HCT116 (cell line): ENCODE measurements around the gene MAFG. TPM values are rescaled to one million over a fixed set of nuclear protein-coding genes. Genes with fewer than 3 reads are reported as not detected.

Source experiments
- ATAC-seq: fragments of 200-7000 bp; cut with Tn5 transposase; 2 replicates; pipeline ENCODE4 v1.9.1; 2020; ENCODE audit warnings: mild to moderate bottlenecking, moderate library complexity
- BruUV-seq: library from RNA; stranded (reverse); fragments of 400-500 nt; replicated peaks from 2 replicates; lab custom pipeline; 2021; lab: Mats Ljungman, UMichigan
- CTCF ChIA-PET: fragments of 300-600 bp; sonication (Branson Sonifier 250); formaldehyde crosslinking; loops from one replicate; lab custom pipeline; 2021; ENCODE audit warnings: antibody characterized with exemption; lab: Charles Lee
- POLR2A ChIA-PET: fragments of 300-600, 350-600 bp; sonication (Branson Sonifier 250); formaldehyde crosslinking; loops from one replicate; lab custom pipeline; 2021; ENCODE audit warnings: antibody characterized with exemption; lab: Charles Lee
- RAD21 ChIA-PET, 2 experiments: fragments of 300-600 bp; sonication (Branson Sonifier 250); formaldehyde crosslinking; loops; one replicate each; lab custom pipeline; 2023; ENCODE audit warnings: low total read pairs in 2 of 2; ENCODE audit not compliant: uncharacterized antibody in 2 of 2, unreplicated experiment in 2 of 2, low non-redundant PET in 1 of 2; lab: Charles Lee
- DNase-seq: peaks from one replicate; pipeline ENCODE4 v3.0.0-alpha.2; 2010; ENCODE audit warnings: low read depth, low spot score
- H2AFZ ChIP-seq: fragments of 200-600 bp; shearing (Covaris generic), sonication (generic); 2 replicates; pipeline ENCODE4 v1.6.1; 2017; ENCODE audit warnings: low read depth, mixed run types, mixed read lengths, antibody characterized with exemption, low read length; ENCODE audit not compliant: poor library complexity, severe bottlenecking
- H3K27ac ChIP-seq: 2 replicates; pipeline ENCODE4 v1.5.1; 2012; ENCODE audit warnings: low read depth, low read length
- H3K27me3 ChIP-seq: fragments of 200-600 bp; sonication (generic); 2 replicates; pipeline ENCODE4 v1.6.1; 2016; ENCODE audit warnings: mixed run types, low read length, mixed read lengths; ENCODE audit not compliant: insufficient read depth
- H3K36me3 ChIP-seq, 2 experiments: fragments of 200-500 bp in 1 of 2; fragments of 200-600 bp in 1 of 2; sonication (Bioruptor generic) in 1 of 2; sonication (generic) in 1 of 2; 2 replicates each; pipeline versions ENCODE4 v1.5.1 to v1.6.1; 2014 to 2016; ENCODE audit warnings: low read length in 2 of 2, inconsistent platforms in 1 of 2, mixed read lengths in 1 of 2, mixed run types in 1 of 2; ENCODE audit not compliant: insufficient read depth in 2 of 2, control insufficient read depth in 1 of 2
- H3K4me1 ChIP-seq, 2 experiments: fragments of 200-600 bp in 1 of 2; sonication (generic) in 1 of 2; 2 replicates each; pipeline versions ENCODE4 v1.5.1 to v1.6.1; 2012 to 2017; ENCODE audit warnings: low read length in 2 of 2, inconsistent platforms in 1 of 2, mild to moderate bottlenecking in 1 of 2, mixed read lengths in 1 of 2, mixed run types in 1 of 2, moderate library complexity in 1 of 2; ENCODE audit not compliant: insufficient read depth in 2 of 2, control insufficient read depth in 1 of 2
- H3K4me2 ChIP-seq: fragments of 200-600 bp; sonication (generic); 2 replicates; pipeline ENCODE4 v1.6.1; 2017; ENCODE audit warnings: mixed run types, low read length, mixed read lengths
- H3K4me3 ChIP-seq, 2 experiments: fragments of 200-600 bp in 1 of 2; sonication (generic) in 1 of 2; replicated peaks in 1 of 2; 2 replicates each; pipeline ENCODE4 v1.5.1; 2011 to 2016; ENCODE audit warnings: low read length in 2 of 2, control low read depth in 1 of 2, low read depth in 1 of 2, mild to moderate bottlenecking in 1 of 2, mixed read lengths in 1 of 2, mixed run types in 1 of 2
- H3K79me2 ChIP-seq: fragments of 200-600 bp; sonication (generic); 2 replicates; pipeline ENCODE4 v1.6.1; 2017; ENCODE audit warnings: mild to moderate bottlenecking, mixed run types, low read length, moderate library complexity, mixed read lengths; ENCODE audit not compliant: insufficient read depth
- H3K9ac ChIP-seq: fragments of 200-600 bp; sonication (generic); 2 replicates; pipeline ENCODE4 v1.6.1; 2016; ENCODE audit warnings: low read length, mixed read lengths
- H3K9me2 ChIP-seq: fragments of 200-600 bp; sonication (generic), shearing (Covaris generic); 2 replicates; pipeline ENCODE4 v1.6.1; 2017; ENCODE audit warnings: mixed run types, mild to moderate bottlenecking, moderate library complexity; ENCODE audit not compliant: insufficient read depth
- H3K9me3 ChIP-seq, 2 experiments: fragments of 200-500 bp in 1 of 2; fragments of 200-600 bp in 1 of 2; sonication (Bioruptor generic) in 1 of 2; sonication (generic) in 1 of 2; 2 replicates each; pipeline ENCODE4 v1.6.1; 2014 to 2017; ENCODE audit warnings: low read length in 2 of 2, mixed read lengths in 2 of 2, inconsistent platforms in 1 of 2, low read depth in 1 of 2, mild to moderate bottlenecking in 1 of 2, mixed run types in 1 of 2, moderate library complexity in 1 of 2; ENCODE audit not compliant: control insufficient read depth in 1 of 2, insufficient read depth in 1 of 2
- H4K20me1 ChIP-seq: fragments of 200-600 bp; sonication (generic), shearing (Covaris generic); 2 replicates; pipeline ENCODE4 v1.6.1; 2017; ENCODE audit warnings: mixed run types, mild to moderate bottlenecking, moderate library complexity; ENCODE audit not compliant: insufficient read depth
- CBX3 ChIP-seq: IDR thresholded peaks from 2 replicates; pipeline ENCODE4 v1.6.1; 2012; ENCODE audit warnings: low read depth
- CEBPB ChIP-seq: IDR thresholded peaks from 2 replicates; pipeline ENCODE4 v1.6.1; 2012; ENCODE audit warnings: low read depth
- EGR1 ChIP-seq: IDR thresholded peaks from 2 replicates; pipeline ENCODE4 v1.6.1; 2012; ENCODE audit warnings: low read depth
- ELF1 ChIP-seq: IDR thresholded peaks from 2 replicates; pipeline ENCODE4 v1.6.1; 2012; ENCODE audit warnings: low read depth, borderline replicate concordance
- EZH2 ChIP-seq: fragments of 200-600 bp; sonication (generic); IDR thresholded peaks from 2 replicates; pipeline ENCODE4 v1.6.1; 2017; ENCODE audit warnings: antibody characterized with exemption, mixed run types
- EZH2phosphoT487 ChIP-seq: fragments of 200-600 bp; IDR thresholded peaks from 2 replicates; pipeline ENCODE4 v1.6.1; 2018; ENCODE audit warnings: antibody characterized with exemption, borderline replicate concordance
- REST ChIP-seq: IDR thresholded peaks from 2 replicates; pipeline ENCODE4 v1.6.1; 2012; ENCODE audit warnings: low read depth
- SIN3A ChIP-seq: IDR thresholded peaks from 2 replicates; pipeline ENCODE4 v1.6.1; 2012; ENCODE audit warnings: low read depth
- SP1 ChIP-seq: IDR thresholded peaks from 2 replicates; pipeline ENCODE4 v1.6.1; 2012; ENCODE audit warnings: low read depth
- TCF7L2 ChIP-seq: IDR thresholded peaks from 2 replicates; pipeline ENCODE4 v1.7.0; 2011; ENCODE audit warnings: borderline replicate concordance, inconsistent platforms; ENCODE audit not compliant: insufficient read depth, insufficient read length; ENCODE audit errors: extremely low read depth
- YY1 ChIP-seq: IDR thresholded peaks from 2 replicates; pipeline ENCODE4 v1.6.1; 2011; ENCODE audit warnings: low read length, low read depth, moderate library complexity, mild to moderate bottlenecking; ENCODE audit not compliant: insufficient replicate concordance; ENCODE audit errors: extremely low read depth
- ZNF274 ChIP-seq: fragments of 200-500 bp; sonication (Bioruptor generic); IDR thresholded peaks from 2 replicates; pipeline ENCODE4 v1.6.1; 2014; ENCODE audit warnings: mild to moderate bottlenecking, low read depth, low read length, inconsistent platforms
- intact Hi-C: fragments of 100-400 bp; cut with micrococcal nuclease; formaldehyde crosslinking; loops from 2 replicates; pipeline ENCODE4 v1.10.0; 2022
- total RNA-seq: library from RNA; stranded (reverse); gene quantifications from one replicate; pipeline ENCODE4 v1.2.1, GENCODE V29; 2021; ENCODE audit not compliant: unreplicated experiment
- TF ChIP-seq, protein P1 (sequence below): IDR thresholded peaks from 2 replicates; pipeline ENCODE4 v1.6.1; 2012

MAFG gene
- total RNA-seq, 1 experiment from 2014 or later: 46.8 TPM

GRCh38 chr17:81960130-81960958, 32.8 kb upstream of the MAFG start:
- TF ChIP-seq YY1 (no peak), ZNF274 (no peak), SIN3A (no peak), REST (no peak), CEBPB (no peak), EZH2phosphoT487 (no peak), EGR1 (no peak), SP1 (no peak), CBX3 (no peak), ELF1 (no peak), TCF7L2 (no peak), EZH2 (no peak)
- TF ChIP-seq, protein P1, sequence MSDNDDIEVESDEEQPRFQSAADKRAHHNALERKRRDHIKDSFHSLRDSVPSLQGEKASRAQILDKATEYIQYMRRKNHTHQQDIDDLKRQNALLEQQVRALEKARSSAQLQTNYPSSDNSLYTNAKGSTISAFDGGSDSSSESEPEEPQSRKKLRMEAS: no peak
- TF ChIP-seq, all 23 proteins: peak for 0
- Histone ChIP-seq H3K9me2 (no peaks in the 10 kb centered on the region), H3K36me3 (no peaks in the 10 kb centered on the region), H3K9me3 (no peaks in the 10 kb centered on the region), H3K4me3 (peak overlapping the region; percentile 50 to 69), H3K27ac (peak overlapping the region; percentile 67; the same call in 1 of the 2 replicates), H3K27me3 (no peaks in the 10 kb centered on the region), H2AFZ (peak overlapping the region; percentile 35), H3K4me2 (peak overlapping the region; percentile 99), H3K4me1 (peaks cover 11 to 19% of the 10 kb centered on the region in 2 experiments), H3K79me2 (no peaks in the 10 kb centered on the region), H3K9ac (peak overlapping the region; percentile 62), H4K20me1 (no peaks in the 10 kb centered on the region)
- ChIA-PET RAD21 (interaction anchor here (1.0 to 2.4 kb wide), 4 partner anchors 61 to 77 kb away, joined by 3 to 50 read pairs (median 25); partner anchors contain the start of genes CENPX (in 2 of the 2), LRRC45 (in 2 of the 2) and DCXR (in 1 of the 2)), CTCF (interaction anchor here (1.0 to 3.1 kb wide), 14 partner anchors 8 to 139 kb away, joined by 3 to 151 read pairs (median 6); partner anchors contain the start of genes CENPX, DCXR, LRRC45 and MAFG), POLR2A (interaction anchor here (1.0 kb wide), 2 partner anchors 44 to 56 kb away, joined by 3 to 4 read pairs; no protein-coding TSS in a partner anchor)
- BruUV-seq: no TSS peak
- DNase-seq (no peak), ATAC-seq (peak; percentile 24)
- intact Hi-C loops: no loop called here
